OCI-LY1 (cell line): ENCODE measurements around the gene PCDHGA9.
A peak's percentile ranks its signal among the peaks of the same experiment; 100 is the strongest.

Experiments
- H2AFZ ChIP-seq: fragments of 200-600 bp; sonication (generic), shearing (Covaris generic); 2 replicates; pipeline ENCODE4 v1.6.0; 2014; ENCODE audit warnings: antibody characterized with exemption, mild to moderate bottlenecking, low read length
- H3F3A ChIP-seq: fragments of 200-600 bp; sonication (generic), shearing (Covaris generic); 2 replicates; pipeline ENCODE4 v1.6.0; 2014; ENCODE audit warnings: mild to moderate bottlenecking, antibody characterized with exemption, low read length, moderate library complexity; ENCODE audit not compliant: insufficient read depth
- H3K27ac ChIP-seq: fragments of 200-600 bp; sonication (generic); 2 replicates; pipeline ENCODE4 v1.5.1; 2014; ENCODE audit warnings: low read length, mixed run types, mild to moderate bottlenecking, low read depth; ENCODE audit not compliant: poor library complexity, severe bottlenecking
- H3K27me3 ChIP-seq: fragments of 200-600 bp; sonication (generic); 2 replicates; pipeline ENCODE4 v1.6.0; 2014; ENCODE audit warnings: antibody characterized with exemption, mild to moderate bottlenecking, low read length, moderate library complexity; ENCODE audit not compliant: insufficient read depth
- H3K36me3 ChIP-seq: fragments of 200-600 bp; sonication (generic); 2 replicates; pipeline ENCODE4 v1.6.1; 2014; ENCODE audit warnings: mild to moderate bottlenecking, antibody characterized with exemption, low read length, moderate library complexity, mixed read lengths; ENCODE audit not compliant: insufficient read depth
- H3K4me1 ChIP-seq: fragments of 200-600 bp; sonication (generic); 2 replicates; pipeline ENCODE4 v1.5.1; 2014; ENCODE audit warnings: mild to moderate bottlenecking, low read length, moderate library complexity; ENCODE audit not compliant: insufficient read depth, severe bottlenecking
- H3K4me2 ChIP-seq: fragments of 200-600 bp; sonication (generic), shearing (Covaris generic); 2 replicates; pipeline ENCODE4 v1.6.1; 2014; ENCODE audit warnings: low read length
- H3K4me3 ChIP-seq: fragments of 200-600 bp; sonication (generic); 2 replicates; pipeline ENCODE4 v1.5.1; 2014; ENCODE audit warnings: low read length, low read depth, mild to moderate bottlenecking, mixed read lengths; ENCODE audit not compliant: poor library complexity, severe bottlenecking
- H3K79me2 ChIP-seq: fragments of 200-600 bp; shearing (Covaris generic); 2 replicates; pipeline ENCODE4 v1.6.1; 2016; ENCODE audit warnings: mixed run types, low read length, mixed read lengths; ENCODE audit not compliant: insufficient read depth
- H3K9ac ChIP-seq: fragments of 200-600 bp; sonication (generic), shearing (Covaris generic); 2 replicates; pipeline ENCODE4 v1.6.1; 2014; ENCODE audit warnings: mild to moderate bottlenecking, low read length, mixed read lengths
- H3K9me2 ChIP-seq: fragments of 200-600 bp; sonication (generic), shearing (Covaris generic); 2 replicates; pipeline ENCODE4 v1.6.1; 2014; ENCODE audit warnings: low read depth, mild to moderate bottlenecking, low read length, mixed read lengths
- H3K9me3 ChIP-seq: fragments of 200-600 bp; shearing (Covaris generic); 2 replicates; pipeline ENCODE4 v1.6.1; 2014; ENCODE audit warnings: low read length, mixed read lengths
- H4K20me1 ChIP-seq: fragments of 200-600 bp; sonication (generic), shearing (Covaris generic); 2 replicates; pipeline ENCODE4 v1.6.0; 2016; ENCODE audit warnings: mild to moderate bottlenecking, low read length; ENCODE audit not compliant: insufficient read depth
- CTCF ChIP-seq: fragments of 200-600 bp; sonication (generic), shearing (Covaris generic); IDR thresholded peaks from 2 replicates; pipeline ENCODE4 v1.5.1; 2017; ENCODE audit warnings: mild to moderate bottlenecking, antibody characterized with exemption, low read length, moderate library complexity, mixed read lengths
- EZH2 ChIP-seq: fragments of 200-600 bp; sonication (generic), shearing (Covaris generic); IDR thresholded peaks from 2 replicates; pipeline ENCODE4 v1.8.0; 2017; ENCODE audit warnings: borderline replicate concordance, mixed run types, mild to moderate bottlenecking, antibody characterized with exemption, low read length, moderate library complexity, mixed read lengths

The PCDHGA9 gene

GRCh38 chr5:141409598-141410306 lies 7.2 kb downstream of the PCDHGA9 start:
- H3K9ac ChIP-seq: no peak overlapping the region
- no peaks in the 10 kb centered on the region for H3K27me3 ChIP-seq
- no peaks in the 10 kb centered on the region for H3K79me2 ChIP-seq
- TF ChIP-seq EZH2: no peak
- no peak for TF ChIP-seq CTCF
- no peaks in the 10 kb centered on the region for H3K36me3 ChIP-seq
- no peaks in the 10 kb centered on the region for H3F3A ChIP-seq
- no peak overlapping the region for H3K27ac ChIP-seq
- 0 out of 2 replicates have a peak, but pooled peaks cover 3% of the 10 kb centered on the region for H3K9me3 ChIP-seq
- H3K9me2 ChIP-seq: no peaks in the 10 kb centered on the region
- no peak overlapping the region for H3K4me2 ChIP-seq
- no peak overlapping the region for H3K4me3 ChIP-seq
- H3K4me1 ChIP-seq: peaks cover 6% of the 10 kb centered on the region
- no peak overlapping the region for H2AFZ ChIP-seq
- H4K20me1 ChIP-seq: no peaks in the 10 kb centered on the region

- Histone ChIP-seq H3K79me2 (no peaks in the 10 kb centered on the region), H3K27me3 (no peaks in the 10 kb centered on the region), H3F3A (no peaks in the 10 kb centered on the region), H2AFZ (no peak overlapping the region), H3K36me3 (no peaks in the 10 kb centered on the region), H3K9me2 (no peaks in the 10 kb centered on the region), H3K4me2 (no peak overlapping the region), H4K20me1 (no peaks in the 10 kb centered on the region), H3K9ac (no peak overlapping the region), H3K9me3 (0 out of 2 replicates have a peak, but pooled peaks cover 4% of the 10 kb centered on the region), H3K4me1 (peaks cover 6% of the 10 kb centered on the region), H3K27ac (no peak overlapping the region), H3K4me3 (no peak overlapping the region)
- TF ChIP-seq EZH2: no peak
- TF ChIP-seq CTCF: no peak
These were observed 9.0 kb downstream of the PCDHGA9 start for GRCh38 chr5:141411575-141411974.

DNA sequence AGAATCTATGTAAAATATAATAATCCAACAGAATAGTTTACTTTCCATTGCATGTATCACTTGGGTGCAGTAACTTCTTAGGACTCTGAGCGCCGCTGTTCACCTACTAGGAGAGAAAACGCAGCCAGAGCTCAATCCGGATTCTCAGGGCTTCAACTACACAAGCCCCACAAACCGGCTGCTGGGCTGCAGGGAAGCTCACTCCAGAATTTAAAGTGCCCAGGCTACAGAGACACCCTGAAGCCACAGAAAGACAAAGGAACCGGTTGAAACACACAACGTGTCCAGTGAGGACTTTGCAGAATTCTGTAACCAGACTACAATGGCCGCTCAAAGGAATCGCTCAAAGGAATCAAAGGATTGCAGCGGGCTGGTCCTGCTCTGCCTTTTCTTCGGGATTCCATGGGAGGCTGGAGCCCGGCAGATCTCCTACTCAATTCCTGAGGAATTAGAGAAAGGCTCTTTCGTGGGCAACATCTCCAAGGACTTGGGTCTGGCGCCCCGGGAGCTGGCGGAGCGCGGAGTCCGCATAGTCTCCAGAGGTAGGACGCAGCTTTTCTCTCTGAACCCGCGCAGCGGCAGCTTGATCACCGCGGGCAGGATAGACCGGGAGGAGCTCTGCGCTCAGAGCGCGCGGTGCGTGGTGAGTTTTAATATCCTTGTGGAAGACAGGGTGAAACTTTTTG lies 10.4 kb downstream of the PCDHGA9 start, which contains the start of gene PCDHGA10:
Gene PCDHGA10, plus strand, starts transcription at position 134 of the 686 bp plus-strand sequence. Its CDS starts 189 bp downstream, at position 323.
- Histone ChIP-seq H3K9me3 (0 out of 2 replicates have a peak, but pooled peaks cover 5% of the 10 kb centered on the region), H3F3A (no peaks in the 10 kb centered on the region), H2AFZ (peak within 1 kb of the TSS; percentile 92), H3K27me3 (no peaks in the 10 kb centered on the region), H3K27ac (no peak within 1 kb of the TSS), H3K4me3 (peak within 1 kb of the TSS; percentile 78), H3K9ac (peak within 1 kb of the TSS; percentile 79), H4K20me1 (no peaks in the 10 kb centered on the region), H3K9me2 (no peaks in the 10 kb centered on the region), H3K79me2 (no peaks in the 10 kb centered on the region), H3K36me3 (no peaks in the 10 kb centered on the region), H3K4me1 (peaks cover 6% of the 10 kb centered on the region), H3K4me2 (peak within 1 kb of the TSS; percentile 96)
- peak; percentile 89 for TF ChIP-seq CTCF
- TF ChIP-seq EZH2: no peak
